Sigmoid colon (tissue), 4 donors: Measurements from ENCODE around the gene CCDC38.

Experiments used
- EP300 ChIP-seq, 4 donors: sonication (generic); formaldehyde crosslinking; IDR thresholded peaks; one replicate each; pipeline ENCODE4 v1.6.1; 2017; ENCODE audit warnings: antibody characterized with exemption in 4 of 4
- POLR2A ChIP-seq, 2 donors: fragments of 450-650 bp; IDR thresholded peaks; one replicate each; pipeline ENCODE4 v1.6.1; 2016; ENCODE audit warnings: antibody characterized with exemption in 2 of 2, mild to moderate bottlenecking in 2 of 2, moderate library complexity in 2 of 2
- POLR2AphosphoS5 ChIP-seq, 4 donors: sonication (generic); formaldehyde crosslinking; IDR thresholded peaks; one replicate each; pipeline ENCODE4 v1.6.1; 2017; ENCODE audit warnings: antibody characterized with exemption in 4 of 4
- TF ChIP-seq, protein P1 (sequence below), 4 experiments: fragments of 450-650 bp in 3 of 4; fragments of 200-600 bp in 1 of 4; IDR thresholded peaks; one replicate each; pipeline ENCODE4 v1.5.1; 2016 to 2019; ENCODE audit warnings: antibody characterized with exemption in 4 of 4, mild to moderate bottlenecking in 3 of 4, moderate library complexity in 2 of 4

DNA sequence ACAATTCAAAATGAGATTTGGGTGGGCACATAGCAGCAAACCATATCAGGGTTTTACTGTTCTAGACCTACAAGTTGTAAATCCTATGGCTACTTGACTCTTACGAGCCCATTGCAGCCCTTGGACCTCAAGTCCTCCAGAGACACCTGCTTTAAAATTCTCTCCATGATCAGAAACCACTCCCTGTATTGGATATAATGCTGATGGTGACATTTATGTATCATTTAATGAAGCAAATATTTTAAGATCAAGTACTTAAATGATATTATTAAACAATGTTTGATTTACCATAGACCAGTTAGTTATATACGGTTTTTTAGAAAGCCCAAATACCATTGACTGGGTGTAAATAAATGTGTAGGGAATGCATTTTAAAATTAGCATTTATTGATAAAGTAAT lies 24.9 kb upstream of the CCDC38 start:
- TF ChIP-seq EP300 (IDR thresholded peaks at IDR 0.05) (no peak), POLR2A (IDR thresholded peaks at IDR 0.05) (no peak), POLR2AphosphoS5 (IDR thresholded peaks at IDR 0.05) (no peak)
- TF ChIP-seq, protein P1, sequence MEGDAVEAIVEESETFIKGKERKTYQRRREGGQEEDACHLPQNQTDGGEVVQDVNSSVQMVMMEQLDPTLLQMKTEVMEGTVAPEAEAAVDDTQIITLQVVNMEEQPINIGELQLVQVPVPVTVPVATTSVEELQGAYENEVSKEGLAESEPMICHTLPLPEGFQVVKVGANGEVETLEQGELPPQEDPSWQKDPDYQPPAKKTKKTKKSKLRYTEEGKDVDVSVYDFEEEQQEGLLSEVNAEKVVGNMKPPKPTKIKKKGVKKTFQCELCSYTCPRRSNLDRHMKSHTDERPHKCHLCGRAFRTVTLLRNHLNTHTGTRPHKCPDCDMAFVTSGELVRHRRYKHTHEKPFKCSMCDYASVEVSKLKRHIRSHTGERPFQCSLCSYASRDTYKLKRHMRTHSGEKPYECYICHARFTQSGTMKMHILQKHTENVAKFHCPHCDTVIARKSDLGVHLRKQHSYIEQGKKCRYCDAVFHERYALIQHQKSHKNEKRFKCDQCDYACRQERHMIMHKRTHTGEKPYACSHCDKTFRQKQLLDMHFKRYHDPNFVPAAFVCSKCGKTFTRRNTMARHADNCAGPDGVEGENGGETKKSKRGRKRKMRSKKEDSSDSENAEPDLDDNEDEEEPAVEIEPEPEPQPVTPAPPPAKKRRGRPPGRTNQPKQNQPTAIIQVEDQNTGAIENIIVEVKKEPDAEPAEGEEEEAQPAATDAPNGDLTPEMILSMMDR (IDR thresholded peaks at IDR 0.05): no peak
